ENCODE measurements around the gene C9orf152.

C9orf152 gene

DNA sequence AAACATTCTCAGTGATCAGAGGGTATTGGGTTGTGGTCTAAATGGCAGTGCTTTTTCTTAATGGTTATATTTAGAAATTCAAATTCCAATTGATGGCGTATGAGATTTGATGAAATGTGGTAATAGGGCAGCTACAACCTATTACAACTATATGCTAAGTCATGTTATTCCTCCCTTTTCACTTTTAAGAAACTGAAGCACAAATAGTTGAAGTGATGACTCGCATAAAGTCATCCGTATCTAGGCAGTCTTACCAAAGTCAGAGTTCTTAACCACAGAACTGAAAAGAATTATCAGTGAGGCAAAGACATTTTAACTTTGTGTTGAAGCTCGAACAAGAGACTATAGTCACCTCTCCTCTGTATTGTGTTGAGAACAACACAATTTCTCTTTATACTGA lies 28.2 kb downstream of the C9orf152 start:
- DNase-seq, result peak in 1 of 2 experiments; percentile 38

GRCh38 chr9:110178281-110178680 lies 29.7 kb downstream of the C9orf152 start:
- DNase-seq, result no peak

DNA sequence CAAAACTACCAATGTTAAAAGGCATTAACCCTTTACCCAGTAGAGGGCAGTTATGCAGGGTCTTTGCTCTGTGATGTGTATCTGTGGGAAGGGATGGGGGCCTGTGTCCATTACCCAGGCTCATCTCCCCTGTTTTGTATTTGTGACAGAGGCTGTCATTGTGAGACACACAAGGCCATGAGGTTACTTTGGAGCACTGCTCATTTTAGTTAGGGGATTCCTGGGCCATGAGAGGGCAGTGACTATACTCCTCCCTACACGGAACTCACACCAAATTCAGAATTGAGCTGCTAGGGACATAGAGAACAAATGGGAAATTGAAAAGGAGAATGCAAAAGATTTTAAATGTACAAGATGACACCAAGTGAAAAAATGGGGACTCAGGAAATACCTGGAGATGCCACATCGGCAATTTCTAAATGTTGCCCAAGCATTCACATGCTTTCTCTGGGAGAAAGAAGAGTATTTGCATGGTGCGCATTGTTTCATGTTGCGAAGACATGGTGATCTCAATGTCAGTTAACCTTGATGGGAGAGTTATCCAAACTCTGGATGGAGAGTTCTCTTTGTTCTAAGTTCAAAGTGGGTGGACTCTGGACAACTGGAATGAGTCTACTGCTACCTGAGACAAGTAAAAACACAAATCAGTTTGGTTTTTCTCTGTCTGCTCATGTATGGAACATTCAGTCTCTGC lies 32.5 kb downstream of the C9orf152 start:
- DNase-seq, result no peak

GRCh38 chr9:110173322-110173642 lies 34.7 kb downstream of the C9orf152 start:
- no peak for DNase-seq

DNA sequence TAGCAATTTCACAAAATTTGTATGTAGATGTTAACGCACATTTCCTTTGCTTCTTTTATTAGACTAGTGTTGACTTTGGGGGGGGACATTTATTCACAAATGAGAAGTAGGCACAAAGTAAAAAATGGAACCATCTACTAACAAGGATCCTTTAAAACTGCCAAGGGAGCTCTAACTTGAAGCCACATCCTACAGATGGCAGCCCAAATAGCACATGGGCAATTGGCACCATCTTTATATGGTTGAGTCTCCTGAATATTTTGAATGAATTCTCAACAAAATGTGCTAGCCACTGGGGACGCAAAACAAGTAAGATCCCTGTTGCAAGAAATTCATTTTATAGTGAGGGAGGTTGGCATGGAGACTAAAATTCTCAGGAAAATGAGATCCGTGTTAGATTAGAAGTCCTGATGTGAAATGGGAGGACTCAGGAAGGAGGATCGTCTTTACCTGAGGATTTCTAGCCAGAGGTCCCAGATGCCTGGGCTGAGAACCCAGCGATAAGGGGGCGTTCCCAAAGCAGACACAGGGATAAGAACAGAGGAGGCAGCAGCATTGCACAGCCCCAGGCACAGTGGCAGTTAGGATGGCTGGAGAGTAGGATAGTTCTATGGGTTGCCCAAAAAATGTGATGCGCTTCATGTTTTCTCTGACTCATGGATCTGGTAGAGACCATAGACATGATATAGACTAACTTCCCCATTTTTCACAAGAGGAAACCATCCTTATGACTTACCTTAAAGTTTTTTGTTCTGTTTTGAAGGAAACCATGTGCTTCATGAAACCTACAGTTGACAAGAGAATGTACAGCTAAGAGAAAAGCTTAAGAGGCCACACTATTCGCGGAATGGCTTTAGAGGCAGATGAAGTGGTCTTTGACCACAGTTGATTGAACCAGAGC lies 37.4 kb downstream of the C9orf152 start:
- no peak for DNase-seq

GRCh38 chr9:110168486-110168885 lies 39.5 kb downstream of the C9orf152 start:
- DNase-seq, result no peak

DNA sequence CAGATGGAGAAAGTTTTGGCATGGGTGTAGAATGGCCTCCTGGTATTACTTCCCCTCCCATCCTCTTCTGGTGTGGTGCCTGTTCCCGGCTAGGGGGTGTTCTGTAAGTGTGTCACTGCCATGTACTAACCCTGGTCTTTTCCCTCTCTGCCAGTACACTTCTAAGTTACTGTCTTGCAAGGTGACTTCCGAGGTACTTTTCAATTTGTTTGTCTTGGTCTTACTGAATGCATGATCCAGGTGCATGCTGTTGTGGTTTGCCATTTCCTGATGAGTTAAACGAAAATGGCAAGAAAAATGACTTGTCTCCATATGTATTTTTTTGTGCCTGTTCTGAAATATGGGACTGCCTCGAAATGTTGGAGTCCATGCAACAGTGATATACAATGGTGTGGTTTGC lies 46.0 kb downstream of the C9orf152 start:
- DNase-seq, result no peak

- no peak for DNase-seq
Observed at GRCh38 chr9:110160685-110161084, 47.3 kb downstream of the C9orf152 start.

GRCh38 chr9:110160123-110160522 lies 47.8 kb downstream of the C9orf152 start:
- DNase-seq, result no peak

- no peak for DNase-seq
Observed at GRCh38 chr9:110157823-110158664, 49.9 kb downstream of the C9orf152 start.

DNA sequence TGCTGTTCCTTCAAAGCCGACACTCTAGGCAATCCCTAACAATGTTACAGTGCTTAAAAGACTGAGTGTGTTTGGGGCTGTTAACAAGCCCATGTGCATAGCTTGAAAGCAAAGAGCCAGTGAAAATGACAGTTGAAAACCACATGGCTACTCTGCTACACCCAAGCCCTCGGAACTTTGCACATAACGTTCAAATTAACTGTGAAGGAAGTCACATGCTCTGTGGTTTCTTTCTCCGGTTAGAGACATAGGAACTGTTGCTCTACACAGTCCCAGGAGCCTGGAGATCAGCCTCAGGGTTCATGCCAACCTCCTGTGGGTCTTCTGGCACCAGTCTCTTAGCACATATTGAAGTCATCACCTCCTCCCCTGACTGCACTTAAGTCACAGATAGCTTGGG lies 51.1 kb downstream of the C9orf152 start:
- no peak for DNase-seq

DNA sequence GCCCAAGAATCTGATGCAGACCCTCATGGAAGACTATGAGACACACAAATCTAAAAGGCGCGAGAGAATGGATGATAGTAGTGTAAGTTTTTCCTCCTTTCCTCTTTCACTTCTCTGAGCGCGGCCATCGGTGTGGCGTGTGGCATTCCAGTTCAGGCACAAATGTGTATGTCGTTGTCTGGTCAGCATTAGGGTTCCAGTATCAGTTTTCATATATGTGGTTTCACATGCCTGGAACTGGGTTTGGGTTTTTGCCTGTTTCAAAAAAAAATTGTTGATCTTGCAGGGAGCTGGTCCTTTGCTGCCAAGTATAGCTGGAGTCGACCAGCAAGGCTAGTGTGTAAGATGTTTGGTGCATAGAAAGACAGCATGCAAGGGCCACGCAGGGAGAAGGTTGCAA lies 51.5 kb downstream of the C9orf152 start:
- DNase-seq, result no peak

GRCh38 chr9:110155751-110156150 lies 52.2 kb downstream of the C9orf152 start:
- DNase-seq, result no peak

DNA sequence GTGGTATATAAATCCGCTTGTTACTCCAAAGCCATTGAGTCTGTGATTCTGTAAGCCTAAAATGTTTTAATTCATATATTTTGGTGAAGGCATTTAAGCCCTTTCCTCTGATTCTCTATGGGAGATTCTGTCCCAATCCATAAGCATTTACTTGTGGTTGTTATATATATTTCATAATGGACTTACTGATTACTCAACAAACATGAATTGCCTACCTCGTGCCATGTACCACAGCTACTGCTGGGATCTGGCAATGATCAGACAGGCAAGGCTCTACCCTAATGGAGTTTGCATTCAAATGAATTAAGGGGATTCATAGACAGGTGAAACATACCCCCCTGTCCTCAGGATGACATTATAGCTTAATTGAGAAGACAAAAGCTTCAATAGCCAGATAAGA lies 54.5 kb downstream of the C9orf152 start:
- no peak for DNase-seq

DNA sequence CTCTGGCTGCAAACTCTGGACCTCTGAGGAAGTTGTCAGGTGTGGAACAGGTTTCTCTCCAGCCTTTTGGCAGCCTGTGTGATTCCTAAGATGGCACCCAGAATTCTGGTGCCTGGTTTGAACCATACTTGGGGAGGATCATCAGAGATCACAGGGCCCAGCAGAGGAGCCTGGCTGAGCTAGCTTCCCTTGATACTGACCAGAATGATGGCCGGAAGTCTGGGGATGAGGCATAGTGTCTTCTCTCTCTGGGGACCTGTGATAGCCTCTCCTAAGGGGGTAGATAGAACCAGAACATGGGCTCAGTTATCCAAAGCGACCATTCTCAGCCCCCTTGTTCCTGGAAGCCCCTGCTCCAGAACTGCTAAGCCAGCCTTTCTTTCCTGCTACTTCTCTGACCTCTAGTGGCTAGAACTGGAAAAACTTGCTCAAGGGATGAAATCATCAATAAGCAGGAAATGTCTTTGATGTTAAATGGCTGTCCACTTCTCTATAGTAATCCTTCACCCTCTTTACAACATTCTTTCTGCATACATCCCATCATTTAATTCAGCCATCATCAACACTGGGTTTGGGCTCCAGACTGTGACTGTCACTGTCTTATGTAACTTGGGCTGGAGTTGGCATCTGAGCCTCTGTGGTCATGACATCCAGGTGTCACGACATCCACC lies 55.1 kb downstream of the C9orf152 start:
- DNase-seq, result peak; percentile 28 to 66

Data from SW 1271 (cell line).